AG04449 (cell line): ENCODE measurements around the gene TAL1.

Experiments used
- CTCF ChIA-PET: fragments of 350-600 bp; formaldehyde crosslinking; extraction: SDS; loops from one replicate; lab custom pipeline; 2021; ENCODE audit warnings: antibody characterized with exemption; lab: Yijun Ruan, JAX
- POLR2A ChIA-PET: fragments of 400-600, 350-600 bp; formaldehyde crosslinking; extraction: SDS; loops from one replicate; lab custom pipeline; 2020; ENCODE audit warnings: antibody characterized with exemption, inconsistent platforms; lab: Yijun Ruan, JAX
- DNase-seq: peaks from one replicate; pipeline ENCODE4 v3.0.0-alpha.2; 2010; ENCODE audit warnings: low read depth, low spot score
- H3K4me3 ChIP-seq: 2 replicates; pipeline ENCODE4 v1.5.1; 2011; ENCODE audit warnings: low read depth, mild to moderate bottlenecking, control low read depth, low read length
- TF ChIP-seq, protein P1 (sequence below): IDR thresholded peaks from one replicate; pipeline ENCODE4 v1.5.1; 2011; ENCODE audit warnings: mild to moderate bottlenecking, moderate library complexity, low read length, control low read depth, inconsistent platforms; ENCODE audit not compliant: insufficient read depth; ENCODE audit errors: missing control alignments

Gene TAL1

DNA sequence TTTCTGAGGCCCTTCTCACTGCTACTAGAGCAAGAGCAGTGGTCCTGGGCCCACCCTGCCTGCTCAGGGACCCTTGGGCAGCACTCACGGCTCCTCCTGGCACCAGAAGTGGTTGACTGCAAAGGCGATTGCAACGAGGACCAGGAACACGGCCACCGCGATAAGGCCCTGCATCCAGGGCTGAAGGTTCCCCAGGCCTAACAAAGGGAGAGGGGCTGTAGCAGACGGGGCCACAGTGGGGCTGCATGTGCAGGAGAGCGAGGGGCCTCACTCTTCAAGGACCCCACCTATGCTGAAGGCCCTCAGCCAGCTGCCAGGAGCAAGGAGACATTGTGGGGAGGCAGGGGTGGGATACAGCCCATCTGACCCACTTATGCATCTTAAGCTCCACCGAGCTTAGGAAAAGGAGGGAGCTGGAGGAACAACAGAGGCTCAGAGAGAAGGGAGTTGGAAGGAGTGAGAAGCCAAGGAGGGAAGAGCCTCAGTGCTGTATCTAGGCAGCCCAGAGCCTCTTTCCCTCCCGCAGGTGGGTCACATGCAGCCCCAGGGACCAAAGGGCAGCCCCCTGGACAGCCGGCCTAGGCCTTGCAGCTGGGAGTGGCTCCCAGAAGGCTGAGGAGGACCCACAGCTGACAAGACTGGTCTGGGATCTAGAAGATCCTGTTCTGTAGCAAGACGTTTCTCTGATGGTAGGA lies 44.6 kb downstream of the TAL1 start:
- H3K4me3 ChIP-seq: no peak overlapping the region
- TF ChIP-seq, protein P1, sequence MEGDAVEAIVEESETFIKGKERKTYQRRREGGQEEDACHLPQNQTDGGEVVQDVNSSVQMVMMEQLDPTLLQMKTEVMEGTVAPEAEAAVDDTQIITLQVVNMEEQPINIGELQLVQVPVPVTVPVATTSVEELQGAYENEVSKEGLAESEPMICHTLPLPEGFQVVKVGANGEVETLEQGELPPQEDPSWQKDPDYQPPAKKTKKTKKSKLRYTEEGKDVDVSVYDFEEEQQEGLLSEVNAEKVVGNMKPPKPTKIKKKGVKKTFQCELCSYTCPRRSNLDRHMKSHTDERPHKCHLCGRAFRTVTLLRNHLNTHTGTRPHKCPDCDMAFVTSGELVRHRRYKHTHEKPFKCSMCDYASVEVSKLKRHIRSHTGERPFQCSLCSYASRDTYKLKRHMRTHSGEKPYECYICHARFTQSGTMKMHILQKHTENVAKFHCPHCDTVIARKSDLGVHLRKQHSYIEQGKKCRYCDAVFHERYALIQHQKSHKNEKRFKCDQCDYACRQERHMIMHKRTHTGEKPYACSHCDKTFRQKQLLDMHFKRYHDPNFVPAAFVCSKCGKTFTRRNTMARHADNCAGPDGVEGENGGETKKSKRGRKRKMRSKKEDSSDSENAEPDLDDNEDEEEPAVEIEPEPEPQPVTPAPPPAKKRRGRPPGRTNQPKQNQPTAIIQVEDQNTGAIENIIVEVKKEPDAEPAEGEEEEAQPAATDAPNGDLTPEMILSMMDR: no peak
- ChIA-PET POLR2A (no interaction called here), CTCF (interaction anchor here (0.8 to 9.1 kb wide), 3 partner anchors 8 to 75 kb away, joined by 3 to 213 read pairs (median 6); no protein-coding TSS in a partner anchor)
- no peak for DNase-seq

- ChIA-PET CTCF (interaction anchor here (9.1 kb wide), 1 partner anchor 8 kb away, joined by 213 read pairs; no protein-coding TSS in a partner anchor), POLR2A (no interaction called here)
- no peak for DNase-seq
- H3K4me3 ChIP-seq: no peak overlapping the region
- TF ChIP-seq, protein P1: no peak
These were observed 45.5 kb downstream of the TAL1 start for GRCh38 chr1:47186267-47187185.

DNA sequence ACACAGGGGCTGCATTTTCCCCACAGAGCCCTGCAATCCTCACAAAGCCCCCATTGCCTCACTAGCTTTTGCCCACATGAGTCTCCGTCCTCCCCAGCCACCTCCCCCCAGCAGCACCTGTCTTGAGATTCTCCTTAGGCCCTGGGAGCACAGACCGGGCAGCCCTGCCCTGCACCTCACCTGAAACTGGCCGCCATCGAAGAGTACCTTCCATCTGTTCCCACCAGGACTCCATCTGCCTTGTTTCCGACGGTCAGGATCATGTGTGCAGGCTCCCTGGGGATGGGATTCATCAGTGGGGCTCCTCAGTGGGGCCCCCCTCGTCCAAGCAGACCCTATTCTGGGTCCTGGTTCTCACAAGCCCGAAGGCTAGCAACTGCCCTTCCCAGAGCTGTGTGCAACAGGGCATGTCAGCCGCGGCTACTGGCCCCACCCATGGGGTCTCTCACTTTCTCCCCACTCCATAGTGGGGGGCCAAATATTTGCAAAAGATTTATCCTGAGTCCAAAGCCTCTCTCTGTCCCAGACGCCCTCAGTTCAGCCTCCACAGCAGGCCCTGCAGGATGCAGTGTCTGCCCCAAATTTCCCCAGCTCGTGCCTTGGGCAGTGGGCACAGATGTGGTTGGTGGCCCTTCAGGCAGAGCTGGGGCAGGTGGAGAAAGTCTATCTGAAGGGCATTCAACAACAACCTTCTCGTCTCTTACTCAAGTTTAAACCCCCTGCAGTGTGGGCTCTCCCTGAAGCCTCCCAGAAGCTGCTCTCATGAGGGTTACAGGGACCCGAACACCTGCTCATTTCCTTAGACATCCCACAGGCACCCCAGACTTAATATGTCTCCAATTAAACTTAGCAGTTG lies 47.0 kb downstream of the TAL1 start:
- ChIA-PET POLR2A (no interaction called here), CTCF (interaction anchor here (1.0 to 12.9 kb wide), 4 partner anchors 6 to 541 kb away, joined by 4 to 213 read pairs (median 16); partner anchors contain the start of gene PDZK1IP1)
- TF ChIP-seq, protein P1: no peak
- DNase-seq: no peak
- no peak overlapping the region for H3K4me3 ChIP-seq

- H3K4me3 ChIP-seq: no peak overlapping the region
- CTCF ChIA-PET: interaction anchor here (0.7 to 12.9 kb wide), 5 partner anchors 7 to 542 kb away, joined by 3 to 213 read pairs (median 5); partner anchors contain the start of gene PDZK1IP1
- DNase-seq: no peak
- POLR2A ChIA-PET: no interaction called here
- TF ChIP-seq, protein P1: no peak
These were observed 47.8 kb downstream of the TAL1 start for GRCh38 chr1:47184090-47184821.

DNA sequence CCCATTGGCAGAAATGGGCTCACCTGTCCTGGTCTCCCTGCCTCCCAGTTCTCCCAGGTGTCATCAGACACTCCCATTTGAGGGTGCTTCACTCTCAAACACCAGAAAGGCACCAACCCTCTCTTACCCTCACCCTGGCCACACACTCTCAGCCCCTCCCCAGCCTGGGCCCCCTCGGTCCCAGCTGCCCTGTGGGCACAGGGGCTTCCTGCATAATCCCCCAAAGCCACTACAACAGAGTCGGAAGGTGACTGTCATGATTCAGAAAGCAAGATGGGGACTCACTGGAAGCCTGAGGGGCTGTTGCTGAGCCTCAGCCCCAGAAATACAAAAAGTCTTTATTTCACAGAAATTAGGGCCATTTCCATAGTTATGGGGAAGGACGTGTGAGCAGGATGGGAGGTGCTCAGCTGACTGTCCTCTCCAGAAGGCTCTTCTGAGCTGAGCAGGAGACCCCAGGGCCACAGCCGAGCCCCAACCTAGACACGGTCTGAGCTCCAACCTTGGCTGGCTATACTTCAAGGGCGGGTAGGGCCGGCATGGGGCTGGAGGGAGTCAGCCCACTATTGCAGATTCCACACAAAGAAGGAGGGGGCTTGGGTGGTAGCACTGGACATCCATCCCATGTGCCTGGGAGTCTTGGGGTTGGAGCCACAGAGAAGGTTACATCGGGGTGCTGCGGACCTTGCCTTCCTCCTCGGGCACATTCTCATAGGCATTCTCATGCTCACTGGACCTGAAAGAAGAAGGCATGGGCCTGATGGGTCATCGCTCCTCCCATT lies 48.5 kb downstream of the TAL1 start:
- no peak for DNase-seq
- TF ChIP-seq, protein P1: no peak
- POLR2A ChIA-PET: no interaction called here

More for the DNA sequence above, 48.5 kb downstream of the TAL1 start:
- CTCF ChIA-PET: interaction anchor here (0.7 to 12.9 kb wide), 7 partner anchors 8 to 543 kb away, joined by 3 to 213 read pairs (median 4); partner anchors contain the start of gene PDZK1IP1
- no peak overlapping the region for H3K4me3 ChIP-seq
